Measurements from ENCODE around the gene DTL.

- TF ChIP-seq POLR2AphosphoS5 (IDR thresholded peaks at IDR 0.05): peak in 1 of 3 donors; percentile 57
- TF ChIP-seq CTCF (IDR thresholded peaks at IDR 0.05): no peak
- TF ChIP-seq POLR2A (IDR thresholded peaks at IDR 0.05): no peak
- TF ChIP-seq EP300 (IDR thresholded peaks at IDR 0.05): no peak
Measured at GRCh38 chr1:212108187-212108586, 72.6 kb downstream of the DTL start.

All from stomach (tissue), 4 donors.